SHP77 (cell line): Measurements from ENCODE around the gene SLC16A3.
"Not testable (repeated sequence)": the region's sequence is repeated elsewhere in the genome, so short reads cannot be mapped to it uniquely, and the experiment has no call there.

Experiments
- DNase-seq, 2 experiments: peaks; one replicate each; lab custom pipeline; 2025; lab: John Stamatoyannopoulos, UW

Gene SLC16A3

DNA sequence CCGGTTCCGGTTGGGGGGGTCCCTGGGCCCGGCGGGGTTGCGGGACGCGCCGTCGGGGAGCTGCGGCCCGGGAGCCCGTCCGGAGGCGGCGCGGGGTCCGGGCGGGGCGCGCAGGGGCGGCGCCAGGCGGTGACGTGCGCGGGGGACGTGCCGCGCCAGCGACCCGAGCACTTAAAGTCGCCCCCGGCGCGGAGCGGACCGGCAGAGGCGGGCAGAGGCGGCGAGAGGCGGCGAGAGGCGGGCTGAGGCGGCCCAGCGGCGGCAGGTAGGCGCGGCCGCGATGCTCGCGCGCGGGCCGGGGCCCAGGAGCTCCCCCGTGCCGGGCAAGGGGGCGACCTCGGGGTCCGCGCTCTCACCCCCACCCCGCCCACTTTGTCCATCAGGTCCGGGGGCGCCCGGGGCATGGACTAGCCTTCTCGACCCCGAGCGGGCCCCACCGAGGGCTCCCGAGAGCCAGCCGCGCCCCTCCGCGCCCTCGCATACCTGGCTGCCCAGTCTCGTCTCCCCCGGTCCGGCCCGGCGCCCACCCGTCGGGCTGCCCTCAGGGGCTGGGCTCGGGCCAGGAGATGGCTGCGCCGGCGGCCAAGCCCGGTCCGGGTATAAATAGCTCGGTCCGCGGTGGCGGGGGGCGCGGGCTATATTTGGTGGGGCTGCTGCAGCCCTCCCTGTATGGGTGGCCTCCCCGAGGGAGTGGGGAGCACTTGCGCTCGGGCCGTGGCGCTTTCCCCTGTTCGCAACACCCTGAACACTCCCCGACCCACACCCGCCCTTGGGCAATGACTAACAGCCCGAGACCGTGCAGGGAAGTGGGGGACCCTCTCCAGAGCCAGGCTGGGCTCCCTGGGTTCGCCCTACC, at the start of gene SLC16A3:
TSS of gene SLC16A3 (plus strand) at position 201 of the 856 bp plus-strand sequence. CDS start 6,967 bp downstream, outside the sequence.
- DNase-seq: no peak

DNA sequence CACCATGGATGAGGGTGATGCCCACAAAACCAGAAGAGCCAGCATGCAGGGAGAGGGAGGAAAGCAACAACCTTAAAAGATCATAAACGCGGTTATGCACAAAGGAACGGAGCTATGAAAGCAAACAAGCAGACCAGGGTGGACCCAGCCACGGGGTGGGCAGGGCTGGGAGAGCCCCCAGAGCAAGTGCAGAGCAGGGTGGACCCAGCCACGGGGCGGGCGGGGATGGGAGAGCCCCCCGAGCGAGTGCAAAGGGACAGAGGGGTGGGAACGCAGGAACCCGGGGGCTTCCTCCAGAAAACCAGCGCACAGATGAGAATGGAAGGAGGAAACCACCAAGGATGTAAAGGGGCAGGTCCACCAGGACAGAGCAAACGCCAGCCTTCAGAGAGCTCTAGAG, 49.4 kb upstream of the SLC16A3 start:
- DNase-seq: no peak

GRCh38 chr17:82179946-82180475, 48.8 kb upstream of the SLC16A3 start:
- DNase-seq: no peak

- DNase-seq: no peak
These were observed 47.9 kb upstream of the SLC16A3 start for GRCh38 chr17:82180776-82181528.

- no peak for DNase-seq
These were observed 44.1 kb upstream of the SLC16A3 start for GRCh38 chr17:82184761-82185160.

- no peak for DNase-seq
These were observed 42.6 kb upstream of the SLC16A3 start for GRCh38 chr17:82186221-82186620.

DNA sequence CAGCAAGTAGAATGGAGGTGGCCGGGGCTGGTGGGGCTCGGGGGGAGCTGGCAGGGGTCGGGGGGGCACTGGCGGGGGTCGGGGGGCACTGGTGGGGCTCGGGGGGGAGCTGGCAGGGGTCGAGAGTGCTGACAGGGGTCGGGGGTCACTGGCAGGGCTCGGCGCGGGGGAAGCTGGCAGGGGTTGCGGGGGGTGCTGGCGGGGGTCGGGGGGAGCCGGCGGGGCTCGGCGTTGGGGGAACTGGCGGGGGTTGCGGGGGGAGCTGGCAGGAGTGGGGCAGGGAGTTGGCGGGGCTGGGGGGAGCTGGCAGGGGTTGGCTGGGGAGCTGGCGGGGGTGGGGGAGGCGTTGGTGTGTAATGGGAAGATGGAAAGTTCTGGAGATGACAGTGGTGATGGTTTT, 41.3 kb upstream of the SLC16A3 start:
- no peak for DNase-seq

GRCh38 chr17:82188001-82188961, 40.6 kb upstream of the SLC16A3 start:
- no peak for DNase-seq

DNA sequence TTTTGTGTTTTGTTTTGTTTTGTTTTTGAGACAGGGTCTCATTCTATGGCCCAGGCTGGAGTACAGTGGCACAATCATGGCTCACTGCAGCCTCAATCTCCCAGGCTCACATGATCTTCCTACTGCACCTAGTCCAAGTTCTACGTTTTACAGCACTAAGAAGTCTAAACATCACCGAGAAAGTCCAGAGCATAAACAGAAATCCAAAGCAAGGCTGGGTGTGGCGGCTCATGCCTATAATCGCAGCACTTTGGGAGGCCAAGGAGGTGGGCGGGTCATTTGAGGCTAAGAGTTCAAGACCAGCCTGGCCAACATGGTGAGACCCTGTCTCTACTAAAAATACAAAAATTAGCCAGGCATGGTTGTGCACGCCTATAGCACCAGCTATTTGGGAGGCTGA, 35.8 kb upstream of the SLC16A3 start:
- not testable (repeated sequence) for DNase-seq

GRCh38 chr17:82193520-82194220, 35.2 kb upstream of the SLC16A3 start:
- no peak for DNase-seq

- no peak for DNase-seq
These were observed 34.1 kb upstream of the SLC16A3 start for GRCh38 chr17:82194765-82195164.

- DNase-seq: no peak
These were observed 32.9 kb upstream of the SLC16A3 start for GRCh38 chr17:82195675-82196672.

- no peak for DNase-seq
These were observed 30.8 kb upstream of the SLC16A3 start for GRCh38 chr17:82198092-82198491.

- DNase-seq: no peak
These were observed 29.3 kb upstream of the SLC16A3 start for GRCh38 chr17:82199496-82199895.

DNA sequence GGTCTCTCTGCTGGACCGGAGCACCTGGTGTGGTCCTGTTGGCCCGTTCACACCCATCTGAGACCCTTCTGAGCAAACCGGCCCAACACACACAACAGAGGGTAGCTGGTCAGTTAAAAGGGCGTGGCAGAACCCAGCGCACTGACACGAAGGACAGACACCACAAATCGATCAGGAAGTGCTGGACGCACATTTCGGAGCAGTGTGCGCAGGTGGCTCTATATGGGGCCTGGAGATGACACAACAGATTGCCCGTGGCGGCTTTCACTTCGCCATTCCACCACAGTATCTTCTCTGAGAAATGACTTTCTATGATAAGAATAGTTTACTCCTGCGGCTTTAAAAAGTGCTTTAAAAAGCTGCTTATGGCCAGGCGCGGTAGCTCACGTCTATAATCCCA, 28.7 kb upstream of the SLC16A3 start:
- no peak for DNase-seq

DNA sequence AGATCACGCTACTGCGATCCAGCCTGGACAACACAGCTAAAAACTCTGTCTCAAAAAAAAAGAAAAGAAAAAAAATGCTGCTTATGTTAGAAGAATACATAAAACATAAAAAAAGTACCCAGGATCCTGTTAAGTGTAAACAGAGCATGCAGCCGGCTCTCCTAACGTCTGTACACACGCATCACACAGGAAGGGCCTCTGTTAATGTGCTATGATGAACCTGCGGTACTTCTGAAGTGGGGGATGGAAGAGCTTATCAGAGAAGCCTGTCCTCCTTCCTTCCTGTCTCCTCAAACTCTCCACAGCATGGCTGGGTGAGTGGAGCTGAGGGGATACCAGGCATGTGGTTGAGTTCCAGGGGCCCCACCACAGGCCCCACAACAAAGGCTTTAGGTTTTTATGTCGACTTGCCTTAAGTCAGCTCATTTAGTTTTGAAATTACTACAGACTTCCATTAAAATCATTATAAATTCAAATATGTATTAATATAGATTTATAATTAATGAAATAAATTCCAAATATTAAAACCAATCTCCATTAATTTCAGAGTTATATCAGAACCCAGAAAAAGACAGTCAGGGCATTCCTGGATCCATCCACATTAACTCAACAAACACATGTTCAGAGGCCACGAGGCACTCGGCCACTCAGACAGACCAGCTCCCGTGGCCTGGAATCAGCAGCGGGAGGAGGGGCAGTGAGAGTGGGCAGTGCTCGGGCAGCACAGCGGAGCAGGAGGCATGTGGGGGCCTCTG, 27.9 kb upstream of the SLC16A3 start:
- DNase-seq: no peak

GRCh38 chr17:82201498-82201910, 27.3 kb upstream of the SLC16A3 start:
- no peak for DNase-seq

GRCh38 chr17:82202981-82203380, 25.9 kb upstream of the SLC16A3 start:
- DNase-seq: no peak

- no peak for DNase-seq
These were observed 24.9 kb upstream of the SLC16A3 start for GRCh38 chr17:82203920-82204319.
